Fibroblast of the aortic adventitia (primary cell): ENCODE measurements around the gene LMO2. TPM values are rescaled to one million over a fixed set of nuclear protein-coding genes. Genes with fewer than 3 reads are reported as not detected.

Experiments used
- DNase-seq: peaks from one replicate; pipeline ENCODE4 v3.0.0-alpha.2; 2010; ENCODE audit warnings: low read depth
- H3K4me3 ChIP-seq: 2 replicates; pipeline ENCODE4 v1.5.1; 2011; ENCODE audit warnings: low read depth, mild to moderate bottlenecking, control low read depth, low read length, moderate library complexity
- total RNA-seq: library from RNA; depleted of rRNA; stranded (reverse); fragments of >200 nt; gene quantifications from 2 replicates; pipeline ENCODE4 v1.2.3, GENCODE V29; 2012; ENCODE audit warnings: low replicate concordance
- TF ChIP-seq, protein P1 (sequence below): IDR thresholded peaks from 2 replicates; pipeline ENCODE4 v1.5.1; 2011; ENCODE audit warnings: mild to moderate bottlenecking, low read length, control low read depth, inconsistent platforms; ENCODE audit not compliant: insufficient read depth

The LMO2 gene
- total RNA-seq, 1 donor: 21.8 TPM

DNA sequence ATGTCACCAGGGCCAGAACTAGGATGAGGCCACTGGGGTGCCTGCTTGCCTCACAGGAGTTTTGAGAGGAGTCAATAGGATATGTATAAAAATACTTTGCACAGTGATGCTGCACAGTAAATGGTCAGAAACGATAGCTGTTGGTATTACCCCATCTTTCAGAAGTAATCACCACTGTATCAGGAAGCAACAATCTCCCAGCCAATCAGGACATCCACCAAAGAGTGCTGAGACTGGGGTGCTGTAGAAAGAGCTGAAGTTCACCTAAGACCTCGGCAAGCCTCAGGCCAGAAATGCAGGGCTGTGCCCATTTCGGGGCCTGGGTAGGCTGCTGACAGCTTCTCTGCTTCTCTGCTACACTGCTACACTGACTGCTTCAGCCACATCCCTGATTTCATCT, 17.4 kb downstream of the LMO2 start:
- no peak overlapping the region for H3K4me3 ChIP-seq
- DNase-seq: no peak
- TF ChIP-seq, protein P1, sequence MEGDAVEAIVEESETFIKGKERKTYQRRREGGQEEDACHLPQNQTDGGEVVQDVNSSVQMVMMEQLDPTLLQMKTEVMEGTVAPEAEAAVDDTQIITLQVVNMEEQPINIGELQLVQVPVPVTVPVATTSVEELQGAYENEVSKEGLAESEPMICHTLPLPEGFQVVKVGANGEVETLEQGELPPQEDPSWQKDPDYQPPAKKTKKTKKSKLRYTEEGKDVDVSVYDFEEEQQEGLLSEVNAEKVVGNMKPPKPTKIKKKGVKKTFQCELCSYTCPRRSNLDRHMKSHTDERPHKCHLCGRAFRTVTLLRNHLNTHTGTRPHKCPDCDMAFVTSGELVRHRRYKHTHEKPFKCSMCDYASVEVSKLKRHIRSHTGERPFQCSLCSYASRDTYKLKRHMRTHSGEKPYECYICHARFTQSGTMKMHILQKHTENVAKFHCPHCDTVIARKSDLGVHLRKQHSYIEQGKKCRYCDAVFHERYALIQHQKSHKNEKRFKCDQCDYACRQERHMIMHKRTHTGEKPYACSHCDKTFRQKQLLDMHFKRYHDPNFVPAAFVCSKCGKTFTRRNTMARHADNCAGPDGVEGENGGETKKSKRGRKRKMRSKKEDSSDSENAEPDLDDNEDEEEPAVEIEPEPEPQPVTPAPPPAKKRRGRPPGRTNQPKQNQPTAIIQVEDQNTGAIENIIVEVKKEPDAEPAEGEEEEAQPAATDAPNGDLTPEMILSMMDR: no peak

DNA sequence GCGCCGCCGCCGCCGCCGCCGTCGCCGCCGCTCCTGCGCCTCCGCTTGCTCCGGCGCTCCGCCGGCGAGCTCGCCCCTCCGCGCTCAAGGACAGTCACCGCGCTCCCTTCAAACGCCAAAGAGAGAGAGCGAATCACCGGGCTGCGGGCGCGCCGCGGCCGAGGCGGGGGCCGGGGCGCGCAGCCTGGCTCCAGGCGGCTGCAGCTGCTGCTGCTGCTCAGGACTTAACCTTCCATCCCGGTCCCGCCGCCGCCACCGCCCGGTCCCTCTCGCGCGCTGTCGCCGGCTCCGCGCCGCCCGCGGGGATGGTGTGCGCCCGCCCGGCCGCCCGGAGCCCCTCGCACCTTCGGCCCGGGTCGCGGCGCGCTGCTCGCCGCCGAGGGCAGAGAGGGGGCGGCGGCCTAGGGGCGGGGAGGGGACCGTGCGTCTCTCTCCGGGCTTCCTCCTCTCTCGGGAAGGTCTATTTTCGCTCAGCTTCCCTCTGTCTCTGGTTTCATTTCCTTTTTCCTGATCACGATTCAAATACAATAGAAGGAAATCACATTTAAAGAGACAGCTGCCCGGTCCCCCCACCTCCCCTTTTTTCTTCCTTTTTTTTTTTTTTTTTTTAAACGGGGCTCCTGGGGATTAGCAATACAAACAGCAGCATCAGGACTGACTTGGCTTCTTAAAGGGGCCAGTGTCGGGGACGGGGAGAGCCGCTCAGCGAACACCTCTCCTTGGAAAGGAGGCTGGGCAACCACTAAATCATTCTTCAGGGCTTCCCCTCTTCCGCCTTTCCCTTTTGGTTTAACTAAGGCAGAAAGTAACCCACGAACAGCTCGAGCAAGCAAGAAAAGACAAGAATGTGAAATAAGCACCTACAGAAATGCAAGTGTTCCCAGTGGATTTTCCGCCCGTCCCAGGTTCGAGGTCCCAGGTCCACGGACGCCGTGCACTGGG, 22.1 kb downstream of the LMO2 start:
- H3K4me3 ChIP-seq: peak overlapping the region; percentile 75
- peak; percentile 60 for DNase-seq
- TF ChIP-seq, protein P1: no peak

DNA sequence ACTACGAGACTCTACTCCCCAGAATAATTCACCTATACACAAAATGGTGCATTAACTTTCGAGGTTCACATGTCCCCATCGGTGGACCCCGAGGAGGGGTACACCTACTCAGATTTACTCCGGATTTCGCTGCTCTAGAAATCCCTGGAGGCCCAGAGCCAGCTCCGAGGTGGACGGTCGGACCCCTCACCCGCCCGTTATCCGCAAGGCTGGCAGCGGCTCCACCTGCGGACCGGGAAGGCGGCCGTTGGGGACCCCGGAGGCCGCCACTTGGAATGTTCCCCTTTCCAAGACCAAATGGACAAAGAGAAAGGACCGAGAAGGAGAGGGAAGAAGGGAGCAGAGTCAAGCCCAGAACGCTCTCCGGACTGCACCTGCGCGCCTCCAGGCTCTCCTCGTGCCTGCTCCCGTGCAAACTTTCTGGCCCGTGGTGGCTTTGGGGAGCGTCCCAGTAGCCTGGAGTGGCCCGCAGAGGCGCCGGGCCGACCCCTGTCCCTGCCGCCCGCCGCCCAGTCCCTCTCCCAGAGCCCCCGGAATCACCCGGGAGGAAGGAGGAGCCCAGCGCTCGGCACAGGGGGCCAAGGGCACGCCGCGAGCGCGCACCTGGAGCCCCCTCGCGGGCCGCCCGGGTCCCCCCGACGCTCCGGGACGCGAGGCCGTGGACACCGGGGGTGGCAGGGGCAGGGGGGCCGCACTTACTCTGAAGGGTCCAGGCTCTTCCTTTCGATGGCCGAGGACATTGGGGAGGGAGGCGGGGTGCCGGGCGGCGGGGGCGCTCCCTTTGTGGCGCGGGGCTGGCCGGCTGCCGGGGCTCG, 23.0 kb downstream of the LMO2 start:
- no peak for DNase-seq
- peak overlapping the region; percentile 75 for H3K4me3 ChIP-seq
- TF ChIP-seq, protein P1: no peak

DNA sequence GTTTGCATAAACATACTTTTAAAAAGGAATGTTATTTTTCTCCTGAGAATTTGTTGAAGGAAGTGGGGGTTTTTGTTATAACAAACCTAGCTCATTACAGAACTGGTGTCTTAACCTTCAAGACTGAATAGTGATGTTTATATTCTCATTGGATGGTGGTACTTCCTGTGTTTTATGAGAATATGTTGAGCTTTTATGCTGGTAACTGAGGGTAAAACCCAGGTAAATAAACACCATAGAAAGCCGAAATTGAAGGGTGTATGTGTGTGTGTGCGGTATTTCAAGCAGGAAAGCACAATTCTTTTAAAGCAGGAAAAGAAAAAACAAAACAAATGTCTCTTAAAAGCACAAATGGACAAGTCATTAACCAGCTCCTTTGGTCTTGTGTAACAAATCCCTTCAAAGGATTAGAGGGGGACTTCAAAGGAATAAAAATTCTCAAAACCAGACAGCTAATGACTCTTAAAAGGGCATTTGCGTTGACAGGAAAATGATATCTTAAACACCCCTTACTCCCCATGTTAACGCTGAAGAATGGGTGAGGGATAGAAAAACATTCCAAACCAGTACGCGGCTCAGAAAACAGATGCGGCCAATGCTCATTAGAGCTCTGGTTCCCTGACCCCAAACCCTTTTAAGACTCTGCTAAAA, 23.8 kb downstream of the LMO2 start:
- peak overlapping the region; percentile 75 for H3K4me3 ChIP-seq
- peak; percentile 11 for DNase-seq
- TF ChIP-seq, protein P1: no peak

DNA sequence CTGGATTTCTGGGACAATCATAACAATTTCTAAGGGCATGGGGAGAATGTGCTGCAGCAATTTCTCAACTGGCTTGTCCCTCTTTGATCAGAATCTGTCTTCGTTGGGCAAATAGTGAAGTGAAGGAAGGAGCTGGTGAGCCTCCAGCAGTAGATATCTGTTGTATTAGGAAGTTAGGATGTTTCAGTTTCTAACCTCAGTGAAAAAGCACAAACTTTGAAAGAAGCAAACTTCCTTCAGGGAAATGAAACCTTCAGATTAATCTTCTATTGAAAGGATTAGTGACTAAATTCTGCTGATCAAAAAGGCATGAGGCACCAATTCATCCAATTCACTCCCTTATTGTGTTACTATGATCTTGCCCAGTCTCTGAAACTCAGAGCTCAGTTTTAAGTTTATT, 24.3 kb downstream of the LMO2 start:
- no peak overlapping the region for H3K4me3 ChIP-seq
- no peak for DNase-seq
- TF ChIP-seq, protein P1: no peak

DNA sequence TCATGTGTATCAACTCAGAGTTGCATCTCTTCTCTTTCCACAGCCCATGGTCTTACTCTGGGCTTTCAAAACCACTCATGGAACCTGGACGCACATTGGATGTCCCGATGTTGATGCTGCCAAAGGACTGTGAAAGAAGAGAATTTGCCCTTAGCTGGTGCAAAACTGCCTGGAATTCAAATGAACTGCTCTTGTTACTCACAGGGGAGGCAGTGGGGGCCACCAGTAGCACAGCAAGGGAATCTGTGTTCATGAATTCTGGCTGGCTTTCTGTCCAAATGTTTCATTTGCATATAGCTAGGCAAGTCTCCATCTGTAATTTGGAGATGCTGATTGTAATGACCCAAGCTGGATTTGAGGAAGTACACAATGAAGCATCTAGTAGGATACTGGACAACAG, 24.9 kb downstream of the LMO2 start:
- DNase-seq: no peak
- H3K4me3 ChIP-seq: no peak overlapping the region
- TF ChIP-seq, protein P1: no peak
